Upper lobe of left lung (tissue), 6 donors: ENCODE measurements around the gene B9D2. TPM values are rescaled to one million over a fixed set of nuclear protein-coding genes. Genes with fewer than 3 reads are reported as not detected.

Source experiments
- ATAC-seq, 2 donors: fragments of 200-7000 bp; cut with Tn5 transposase; one replicate each; pipeline ENCODE4 v1.9.1; 2022; ENCODE audit warnings: mild to moderate bottlenecking in 2 of 2, moderate library complexity in 2 of 2; ENCODE audit not compliant: low FRiP score in 2 of 2
- DNase-seq, 2 donors: peaks; one replicate each; pipeline ENCODE4 v3.0.0-alpha.2; 2019 to 2020
- H3K27ac ChIP-seq, 4 donors: fragments of 200-600 bp; sonication (generic); one replicate each; pipeline ENCODE4 v1.5.1; 2016 to 2019
- H3K27me3 ChIP-seq, 4 donors: fragments of 200-600 bp; sonication (generic); one replicate each; pipeline ENCODE4 v1.5.1; 2017 to 2019
- H3K36me3 ChIP-seq, 4 donors: fragments of 200-600 bp; sonication (generic); one replicate each; pipeline ENCODE4 v1.5.1; 2016 to 2019
- H3K4me1 ChIP-seq, 4 donors: fragments of 200-600 bp; sonication (generic); one replicate each; pipeline ENCODE4 v1.5.1; 2018 to 2019
- H3K4me3 ChIP-seq, 4 donors: fragments of 200-600 bp; sonication (generic); one replicate each; pipeline ENCODE4 v1.5.1; 2017 to 2019; ENCODE audit warnings: mild to moderate bottlenecking in 2 of 4, moderate library complexity in 1 of 4
- H3K9me3 ChIP-seq, 4 donors: fragments of 200-600 bp; sonication (generic); one replicate each; pipeline ENCODE4 v1.5.1; 2018 to 2019
- EP300 ChIP-seq, 4 donors: sonication (generic); formaldehyde crosslinking; IDR thresholded peaks; one replicate each; pipeline ENCODE4 v1.5.1; 2017; ENCODE audit warnings: antibody characterized with exemption in 4 of 4, control low read depth in 2 of 4
- POLR2A ChIP-seq, 4 donors: fragments of 450-650 bp; IDR thresholded peaks; one replicate each; pipeline ENCODE4 v1.5.1; 2016 to 2017; ENCODE audit warnings: antibody characterized with exemption in 4 of 4, mild to moderate bottlenecking in 2 of 4
- POLR2AphosphoS5 ChIP-seq, 2 donors: sonication (generic); formaldehyde crosslinking; IDR thresholded peaks; one replicate each; pipeline ENCODE4 v1.5.1; 2017; ENCODE audit warnings: antibody characterized with exemption in 2 of 2
- WGBS, 2 donors: methylation state at CpG; one replicate each; pipeline ENCODE4 v1.1.5; 2017 to 2018; 5-methylcytosine and 5-hydroxymethylcytosine counted together
- total RNA-seq, 6 donors: library from RNA; depleted of rRNA in 4 of 6; stranded (reverse); fragments of >200 nt in 4 of 6; gene quantifications; one replicate each; pipeline versions ENCODE4 v1.1.0 to v1.2.1, GENCODE V29; 2016 to 2021
- TF ChIP-seq, protein P1 (sequence below), 6 experiments: fragments of 450-650 bp in 4 of 6; fragments of 200-600 bp in 2 of 6; sonication (generic) in 2 of 6; IDR thresholded peaks; one replicate each; pipeline ENCODE4 v1.5.1; 2016 to 2019; ENCODE audit warnings: antibody characterized with exemption in 6 of 6
- donor health status: DM: no; HTN: no; CAD: no; lungs with moderate emphysema.
- donor health status: DM: no; HTN: yes; CAD: no; lungs with severe emphysema.

The B9D2 gene
- total RNA-seq, 6 donors from 2014 or later, result 7.0 to 17.2 (median 10.3) TPM; not detected in 1

DNA sequence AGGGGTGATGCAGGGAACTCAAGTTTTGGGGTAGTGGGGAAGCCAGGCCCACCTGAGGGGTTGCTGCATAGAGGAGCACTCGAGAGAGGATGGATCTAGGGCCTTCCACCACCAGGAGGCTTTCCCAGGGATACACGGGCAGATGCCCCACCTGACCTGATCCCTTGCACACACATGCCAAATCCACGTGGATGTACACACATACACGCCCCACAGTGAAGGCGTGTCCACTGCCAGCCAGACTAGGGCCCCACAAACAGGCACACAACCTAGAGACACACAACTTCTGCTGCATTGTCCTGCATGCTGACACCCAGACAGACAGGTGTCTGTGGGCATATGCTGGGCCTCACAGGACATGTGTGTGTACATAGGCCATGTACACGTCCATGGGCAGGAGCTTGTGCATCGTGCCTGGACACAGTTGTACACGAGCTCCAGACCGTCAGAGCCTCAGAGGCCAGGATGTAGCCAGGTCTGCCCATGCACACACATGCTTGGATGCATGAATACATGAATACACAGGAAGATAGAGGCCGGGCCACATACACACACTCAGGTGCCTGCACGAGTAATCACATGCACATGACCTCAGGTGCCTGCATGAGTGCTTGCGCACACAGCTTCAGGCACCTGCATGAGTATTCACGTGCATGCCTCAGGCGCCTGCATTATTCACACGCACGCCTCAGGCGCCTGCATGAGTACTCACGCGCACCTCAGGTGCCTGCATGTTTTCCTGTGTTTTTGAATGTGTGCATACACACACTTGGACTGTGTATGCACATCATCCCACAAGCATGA lies 45.1 kb downstream of the B9D2 start:
- Histone ChIP-seq H3K4me1 (peaks cover 18 to 27% (median 25%) of the 10 kb centered on the region in 4 donors), H3K4me3 (no peak overlapping the region), H3K9me3 (no peaks in the 10 kb centered on the region), H3K27ac (no peak overlapping the region), H3K36me3 (peaks cover 13 to 79% (median 66%) of the 10 kb centered on the region in 4 donors), H3K27me3 (no peaks in the 10 kb centered on the region)
- DNase-seq (no peak), ATAC-seq (no peak)
- WGBS, 2 donors, result 81 to 85% methylated on average over 15 to 19 of the region's 19 CpGs
- TF ChIP-seq, protein P1, sequence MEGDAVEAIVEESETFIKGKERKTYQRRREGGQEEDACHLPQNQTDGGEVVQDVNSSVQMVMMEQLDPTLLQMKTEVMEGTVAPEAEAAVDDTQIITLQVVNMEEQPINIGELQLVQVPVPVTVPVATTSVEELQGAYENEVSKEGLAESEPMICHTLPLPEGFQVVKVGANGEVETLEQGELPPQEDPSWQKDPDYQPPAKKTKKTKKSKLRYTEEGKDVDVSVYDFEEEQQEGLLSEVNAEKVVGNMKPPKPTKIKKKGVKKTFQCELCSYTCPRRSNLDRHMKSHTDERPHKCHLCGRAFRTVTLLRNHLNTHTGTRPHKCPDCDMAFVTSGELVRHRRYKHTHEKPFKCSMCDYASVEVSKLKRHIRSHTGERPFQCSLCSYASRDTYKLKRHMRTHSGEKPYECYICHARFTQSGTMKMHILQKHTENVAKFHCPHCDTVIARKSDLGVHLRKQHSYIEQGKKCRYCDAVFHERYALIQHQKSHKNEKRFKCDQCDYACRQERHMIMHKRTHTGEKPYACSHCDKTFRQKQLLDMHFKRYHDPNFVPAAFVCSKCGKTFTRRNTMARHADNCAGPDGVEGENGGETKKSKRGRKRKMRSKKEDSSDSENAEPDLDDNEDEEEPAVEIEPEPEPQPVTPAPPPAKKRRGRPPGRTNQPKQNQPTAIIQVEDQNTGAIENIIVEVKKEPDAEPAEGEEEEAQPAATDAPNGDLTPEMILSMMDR (IDR thresholded peaks at IDR 0.05), result no peak
- TF ChIP-seq EP300 (IDR thresholded peaks at IDR 0.05), result no peak
- no peak for TF ChIP-seq POLR2A (IDR thresholded peaks at IDR 0.05)
- no peak for TF ChIP-seq POLR2AphosphoS5 (IDR thresholded peaks at IDR 0.05)

DNA sequence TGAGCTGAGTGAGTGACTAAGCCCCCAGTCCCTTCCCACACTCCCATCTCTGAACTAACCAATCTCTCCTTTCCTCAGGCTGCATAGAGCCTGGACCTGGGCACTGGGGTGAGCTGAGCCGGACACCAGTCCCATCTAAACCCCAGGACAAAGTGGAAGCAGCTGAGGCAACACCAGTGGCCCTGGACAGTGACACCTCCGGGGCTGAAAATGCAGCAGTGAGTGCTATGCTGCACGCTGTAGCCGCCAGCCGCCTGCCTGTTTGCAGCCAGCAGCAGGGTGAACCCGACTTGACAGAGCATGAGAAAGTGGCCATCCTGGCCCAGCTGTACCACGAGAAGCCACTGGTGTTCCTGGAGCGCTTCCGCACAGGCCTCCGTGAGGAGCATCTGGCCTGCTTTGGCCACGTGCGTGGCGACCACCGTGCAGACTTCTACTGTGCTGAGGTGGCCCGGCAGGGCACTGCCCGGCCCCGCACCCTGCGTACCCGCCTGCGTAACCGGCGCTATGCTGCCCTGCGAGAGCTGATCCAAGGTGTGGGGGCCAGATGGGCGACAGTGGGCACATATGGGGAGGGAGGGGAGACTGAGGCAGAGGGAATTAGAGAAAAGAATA lies 47.5 kb downstream of the B9D2 start:
- no peak for ATAC-seq
- H3K4me3 ChIP-seq, result no peak overlapping the region
- no peaks in the 10 kb centered on the region for H3K27me3 ChIP-seq
- WGBS, 2 donors, result 96 to 100% methylated on average over 10 to 24 of the region's 24 CpGs
- peaks cover 13 to 89% (median 70%) of the 10 kb centered on the region in 4 donors for H3K36me3 ChIP-seq
- no peaks in the 10 kb centered on the region for H3K9me3 ChIP-seq
- peak in 1 of 2 donors; percentile 78 for DNase-seq
- H3K4me1 ChIP-seq, result peaks cover 9 to 17% (median 11%) of the 10 kb centered on the region in 4 donors
- TF ChIP-seq, protein P1 (IDR thresholded peaks at IDR 0.05), result no peak
- TF ChIP-seq POLR2AphosphoS5 (IDR thresholded peaks at IDR 0.05) (no peak), EP300 (IDR thresholded peaks at IDR 0.05) (no peak), POLR2A (IDR thresholded peaks at IDR 0.05) (no peak)
- no peak overlapping the region for H3K27ac ChIP-seq

DNA sequence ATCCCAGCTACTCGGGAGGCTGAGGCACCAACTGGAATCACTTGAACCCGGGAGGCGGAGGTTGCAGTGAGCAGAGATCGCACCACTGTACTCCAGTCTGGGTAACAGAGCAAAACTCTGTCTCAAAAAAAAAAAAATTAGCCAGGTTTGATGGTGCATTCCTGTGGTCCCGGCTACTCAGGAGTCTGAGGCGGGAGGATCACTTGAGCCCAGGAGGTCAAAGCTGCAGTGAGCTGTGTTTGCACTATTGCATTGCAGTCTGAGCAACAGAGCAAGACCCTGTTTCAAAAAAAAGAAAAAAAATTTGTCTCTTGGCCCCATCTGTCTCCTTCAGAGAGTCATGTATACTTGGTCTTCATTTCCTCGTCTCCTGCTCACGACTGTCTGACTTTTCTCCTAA lies 52.3 kb downstream of the B9D2 start:
- peaks cover 5 to 57% (median 29%) of the 10 kb centered on the region in 4 donors for H3K36me3 ChIP-seq
- no peak for TF ChIP-seq POLR2A (IDR thresholded peaks at IDR 0.05)
- no peak for TF ChIP-seq EP300 (IDR thresholded peaks at IDR 0.05)
- TF ChIP-seq, protein P1 (IDR thresholded peaks at IDR 0.05), result no peak
- TF ChIP-seq POLR2AphosphoS5 (IDR thresholded peaks at IDR 0.05), result no peak
- H3K27ac ChIP-seq, result peak overlapping the region in 1 of 4 donors; percentile 98
- no peak overlapping the region for H3K4me3 ChIP-seq
- no peaks in the 10 kb centered on the region for H3K27me3 ChIP-seq
- DNase-seq (no peak), ATAC-seq (no peak)
- peaks cover 0 to 4% (median 0%) of the 10 kb centered on the region in 4 donors for H3K9me3 ChIP-seq
- H3K4me1 ChIP-seq, result peaks cover 41 to 56% (median 46%) of the 10 kb centered on the region in 4 donors
- WGBS, 2 donors, result 80 to 87% methylated on average over 8 of the region's 8 CpGs

DNA sequence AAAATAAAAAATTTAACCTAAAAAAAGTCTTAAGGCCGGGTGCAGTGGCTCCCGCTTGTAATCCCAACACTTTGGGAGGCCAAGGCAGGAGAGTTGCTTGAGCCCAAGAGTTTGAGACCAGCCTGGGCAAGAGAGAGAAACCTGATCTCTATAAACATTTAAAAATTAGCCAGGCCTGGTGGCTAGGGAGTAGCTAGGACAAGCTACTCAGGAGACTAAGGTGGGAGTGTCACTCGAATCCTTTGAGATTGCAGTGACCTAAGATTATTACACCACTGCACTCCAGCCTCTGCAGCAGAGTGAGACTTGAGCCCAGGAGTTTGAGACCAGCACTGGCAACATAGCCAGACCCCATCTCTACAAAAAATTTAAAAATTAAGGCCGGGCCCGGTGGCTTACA lies 52.9 kb downstream of the B9D2 start:
- TF ChIP-seq POLR2AphosphoS5 (IDR thresholded peaks at IDR 0.05) (no peak), EP300 (IDR thresholded peaks at IDR 0.05) (no peak), POLR2A (IDR thresholded peaks at IDR 0.05) (no peak)
- TF ChIP-seq, protein P1 (IDR thresholded peaks at IDR 0.05), result no peak
- Histone ChIP-seq H3K9me3 (peaks cover 0 to 4% (median 0%) of the 10 kb centered on the region in 4 donors), H3K27me3 (no peaks in the 10 kb centered on the region), H3K4me1 (peaks cover 41 to 58% (median 46%) of the 10 kb centered on the region in 4 donors), H3K4me3 (peak overlapping the region; percentile 68 to 86 (median 70)), H3K36me3 (peaks cover 7 to 57% (median 29%) of the 10 kb centered on the region in 4 donors), H3K27ac (peak overlapping the region; percentile 93 to 98 (median 97))
- ATAC-seq (no peak), DNase-seq (no peak)
- WGBS, 2 donors, result 47 to 54% methylated on average over 5 of the region's 5 CpGs
